ENCODE results near the gene SMIM10L1.

DNA sequence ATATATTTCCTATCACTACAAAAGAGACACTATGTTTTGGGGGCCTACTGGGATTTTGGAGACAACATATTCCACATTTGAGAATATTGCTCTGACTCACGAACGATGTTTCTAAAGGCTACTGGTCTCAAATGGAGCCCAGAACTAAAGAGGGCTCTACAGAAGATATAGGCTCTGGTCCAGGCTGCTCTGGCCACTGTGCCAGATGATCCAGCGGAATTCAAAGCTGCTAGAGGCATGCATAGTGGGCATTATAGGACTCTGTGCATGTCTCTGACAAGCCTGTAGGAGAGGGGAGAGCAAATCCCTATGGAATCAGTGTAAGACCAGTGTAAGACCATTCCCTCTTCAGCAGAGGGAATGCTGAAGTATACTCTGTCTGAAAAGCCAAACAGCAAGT, 40.6 kb upstream of the SMIM10L1 start:
- TF ChIP-seq, protein P1, sequence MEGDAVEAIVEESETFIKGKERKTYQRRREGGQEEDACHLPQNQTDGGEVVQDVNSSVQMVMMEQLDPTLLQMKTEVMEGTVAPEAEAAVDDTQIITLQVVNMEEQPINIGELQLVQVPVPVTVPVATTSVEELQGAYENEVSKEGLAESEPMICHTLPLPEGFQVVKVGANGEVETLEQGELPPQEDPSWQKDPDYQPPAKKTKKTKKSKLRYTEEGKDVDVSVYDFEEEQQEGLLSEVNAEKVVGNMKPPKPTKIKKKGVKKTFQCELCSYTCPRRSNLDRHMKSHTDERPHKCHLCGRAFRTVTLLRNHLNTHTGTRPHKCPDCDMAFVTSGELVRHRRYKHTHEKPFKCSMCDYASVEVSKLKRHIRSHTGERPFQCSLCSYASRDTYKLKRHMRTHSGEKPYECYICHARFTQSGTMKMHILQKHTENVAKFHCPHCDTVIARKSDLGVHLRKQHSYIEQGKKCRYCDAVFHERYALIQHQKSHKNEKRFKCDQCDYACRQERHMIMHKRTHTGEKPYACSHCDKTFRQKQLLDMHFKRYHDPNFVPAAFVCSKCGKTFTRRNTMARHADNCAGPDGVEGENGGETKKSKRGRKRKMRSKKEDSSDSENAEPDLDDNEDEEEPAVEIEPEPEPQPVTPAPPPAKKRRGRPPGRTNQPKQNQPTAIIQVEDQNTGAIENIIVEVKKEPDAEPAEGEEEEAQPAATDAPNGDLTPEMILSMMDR (IDR thresholded peaks at IDR 0.05), result no peak
- TF ChIP-seq POLR2A (IDR thresholded peaks at IDR 0.05) (no peak), EP300 (IDR thresholded peaks at IDR 0.05) (no peak)
